Measurements from ENCODE around the gene FOXP1.

FOXP1 gene

DNA sequence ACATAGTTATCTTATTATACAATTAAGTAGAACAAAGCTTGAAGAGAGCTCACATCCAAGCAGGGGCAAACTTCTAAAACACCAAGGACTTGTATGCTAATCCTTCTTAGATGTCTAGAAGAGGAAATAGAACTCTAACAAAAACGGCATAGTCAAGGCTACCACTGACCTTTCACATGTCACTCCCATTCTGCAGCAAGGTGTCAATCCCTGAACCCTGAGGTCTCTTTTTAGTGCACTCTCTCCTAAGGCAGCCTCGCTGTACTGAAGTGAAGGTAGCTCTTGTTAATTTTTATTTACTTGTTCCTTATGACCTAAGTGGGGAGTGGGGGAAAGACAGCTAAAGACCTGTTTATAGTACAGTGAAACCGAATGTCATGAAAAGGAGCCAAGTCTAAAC lies 506.5 kb downstream of the FOXP1 start:
- no peak overlapping the region; the same call in 1 of the 2 replicates for H3K27ac ChIP-seq
- TF ChIP-seq, protein P1, sequence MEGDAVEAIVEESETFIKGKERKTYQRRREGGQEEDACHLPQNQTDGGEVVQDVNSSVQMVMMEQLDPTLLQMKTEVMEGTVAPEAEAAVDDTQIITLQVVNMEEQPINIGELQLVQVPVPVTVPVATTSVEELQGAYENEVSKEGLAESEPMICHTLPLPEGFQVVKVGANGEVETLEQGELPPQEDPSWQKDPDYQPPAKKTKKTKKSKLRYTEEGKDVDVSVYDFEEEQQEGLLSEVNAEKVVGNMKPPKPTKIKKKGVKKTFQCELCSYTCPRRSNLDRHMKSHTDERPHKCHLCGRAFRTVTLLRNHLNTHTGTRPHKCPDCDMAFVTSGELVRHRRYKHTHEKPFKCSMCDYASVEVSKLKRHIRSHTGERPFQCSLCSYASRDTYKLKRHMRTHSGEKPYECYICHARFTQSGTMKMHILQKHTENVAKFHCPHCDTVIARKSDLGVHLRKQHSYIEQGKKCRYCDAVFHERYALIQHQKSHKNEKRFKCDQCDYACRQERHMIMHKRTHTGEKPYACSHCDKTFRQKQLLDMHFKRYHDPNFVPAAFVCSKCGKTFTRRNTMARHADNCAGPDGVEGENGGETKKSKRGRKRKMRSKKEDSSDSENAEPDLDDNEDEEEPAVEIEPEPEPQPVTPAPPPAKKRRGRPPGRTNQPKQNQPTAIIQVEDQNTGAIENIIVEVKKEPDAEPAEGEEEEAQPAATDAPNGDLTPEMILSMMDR (conservative IDR thresholded peaks at IDR 0.05) = no peak

DNA sequence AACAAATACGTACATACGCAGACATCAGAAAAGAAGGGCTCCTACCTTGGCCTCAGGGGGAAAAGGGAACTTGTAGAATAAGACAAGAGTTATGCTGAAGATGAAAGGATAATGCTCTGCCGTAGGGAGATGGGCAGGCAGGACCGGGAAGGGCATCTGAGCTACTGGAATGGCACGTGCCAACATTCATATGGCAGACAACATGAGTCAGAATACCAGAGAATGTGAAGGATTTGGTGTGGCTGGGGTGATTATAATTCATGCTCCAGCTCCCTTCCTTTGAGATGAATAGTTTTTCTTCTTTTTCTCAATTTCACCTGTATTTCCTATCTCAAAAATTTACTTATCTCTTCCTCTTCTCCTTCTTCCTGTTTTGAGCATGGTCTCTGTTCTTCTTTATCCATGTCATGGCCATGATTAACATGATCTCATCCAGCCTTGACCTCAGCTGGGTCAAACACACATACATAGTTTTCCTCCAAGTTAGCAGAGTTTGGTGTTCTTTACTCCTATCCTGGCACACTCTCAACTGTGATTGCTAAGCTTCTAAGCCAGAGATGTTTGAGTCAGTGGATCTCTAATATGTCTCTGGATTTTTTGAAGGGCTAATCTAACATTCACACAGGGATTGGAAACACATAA lies 507.0 kb downstream of the FOXP1 start:
- TF ChIP-seq, protein P1 (conservative IDR thresholded peaks at IDR 0.05) = no peak
- no peak overlapping the region for H3K27ac ChIP-seq

DNA sequence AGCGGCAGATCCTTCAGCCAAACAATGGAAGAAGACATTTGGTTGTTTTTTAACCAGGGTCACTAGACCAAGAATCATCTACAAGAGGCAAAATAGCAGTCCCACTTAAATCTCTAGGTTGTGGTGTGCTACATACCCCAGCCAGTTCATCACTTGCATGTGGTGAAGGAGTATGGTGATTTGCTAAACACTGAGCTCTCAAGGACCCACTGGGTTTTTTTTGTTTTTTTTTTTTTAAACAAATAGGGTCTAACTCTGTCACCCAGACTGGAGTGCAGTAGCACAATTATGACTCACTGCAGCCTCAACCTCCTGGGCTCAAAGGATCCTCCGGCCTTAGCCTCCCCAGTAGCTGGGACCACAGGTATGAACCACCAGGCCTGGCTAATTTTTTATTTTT lies 508.0 kb downstream of the FOXP1 start:
- TF ChIP-seq, protein P1 (conservative IDR thresholded peaks at IDR 0.05) = no peak
- H3K27ac ChIP-seq = no peak overlapping the region

DNA sequence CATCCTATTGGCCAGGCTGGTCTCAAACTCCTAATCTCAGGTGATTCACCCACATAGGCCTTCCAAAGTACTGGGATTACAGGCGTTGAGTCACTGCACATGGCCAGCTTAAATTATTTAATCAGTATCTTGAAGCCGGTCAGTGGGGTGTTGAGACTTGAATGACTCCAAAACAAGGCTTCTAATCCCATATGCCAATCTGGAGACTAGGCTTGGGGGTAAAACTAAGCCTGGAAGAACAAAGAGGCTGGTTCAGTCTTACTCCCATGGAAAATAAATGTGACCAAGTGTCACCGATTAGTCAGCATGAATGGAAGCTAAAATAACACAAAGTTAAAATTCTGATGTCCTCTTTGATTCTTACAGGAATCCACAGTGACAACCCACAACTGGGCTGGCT lies 509.1 kb downstream of the FOXP1 start:
- H3K27ac ChIP-seq = no peak overlapping the region

DNA sequence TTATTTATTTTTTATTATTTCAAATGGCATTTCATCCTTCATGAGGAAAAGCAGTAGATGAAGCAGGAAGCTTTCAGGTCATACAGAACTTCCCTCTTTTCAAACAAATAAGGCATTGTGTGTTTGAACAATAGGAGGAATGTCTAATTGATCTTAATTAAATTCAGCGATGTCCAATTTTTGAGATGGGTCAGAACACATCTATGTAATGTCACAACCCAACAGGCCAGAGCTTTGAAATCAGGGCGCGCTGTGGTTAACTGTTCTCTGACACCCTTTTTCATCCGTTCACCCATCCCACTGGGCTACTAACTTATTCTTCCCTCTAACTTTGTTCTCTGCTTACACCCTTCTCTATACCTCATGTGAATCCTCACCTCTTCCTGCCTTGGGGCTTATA lies 510.5 kb downstream of the FOXP1 start:
- TF ChIP-seq, protein P1 (conservative IDR thresholded peaks at IDR 0.05) = no peak
- H3K27ac ChIP-seq = no peak overlapping the region

More for the DNA sequence above, 509.1 kb downstream of the FOXP1 start:
- TF ChIP-seq, protein P1 (conservative IDR thresholded peaks at IDR 0.05) = no peak

DNA sequence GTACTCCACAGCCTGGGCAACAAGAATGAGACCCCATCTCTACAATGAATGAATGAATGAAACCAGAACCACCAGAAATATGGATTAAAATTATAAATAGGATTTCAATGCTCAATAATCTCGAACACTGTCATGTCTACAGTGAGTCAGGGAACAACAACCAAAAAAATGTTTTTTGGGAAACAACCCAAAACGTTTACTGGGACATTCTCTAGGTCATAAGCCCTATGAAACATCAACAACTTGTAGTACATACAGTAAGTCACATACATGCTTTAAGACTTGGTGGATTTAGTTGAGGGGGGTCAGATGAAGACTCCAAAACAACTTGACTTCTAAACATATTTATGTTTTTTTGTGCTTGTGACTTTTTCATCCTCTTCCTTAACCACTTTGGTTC lies 511.2 kb downstream of the FOXP1 start:
- no peak overlapping the region for H3K27ac ChIP-seq

DNA sequence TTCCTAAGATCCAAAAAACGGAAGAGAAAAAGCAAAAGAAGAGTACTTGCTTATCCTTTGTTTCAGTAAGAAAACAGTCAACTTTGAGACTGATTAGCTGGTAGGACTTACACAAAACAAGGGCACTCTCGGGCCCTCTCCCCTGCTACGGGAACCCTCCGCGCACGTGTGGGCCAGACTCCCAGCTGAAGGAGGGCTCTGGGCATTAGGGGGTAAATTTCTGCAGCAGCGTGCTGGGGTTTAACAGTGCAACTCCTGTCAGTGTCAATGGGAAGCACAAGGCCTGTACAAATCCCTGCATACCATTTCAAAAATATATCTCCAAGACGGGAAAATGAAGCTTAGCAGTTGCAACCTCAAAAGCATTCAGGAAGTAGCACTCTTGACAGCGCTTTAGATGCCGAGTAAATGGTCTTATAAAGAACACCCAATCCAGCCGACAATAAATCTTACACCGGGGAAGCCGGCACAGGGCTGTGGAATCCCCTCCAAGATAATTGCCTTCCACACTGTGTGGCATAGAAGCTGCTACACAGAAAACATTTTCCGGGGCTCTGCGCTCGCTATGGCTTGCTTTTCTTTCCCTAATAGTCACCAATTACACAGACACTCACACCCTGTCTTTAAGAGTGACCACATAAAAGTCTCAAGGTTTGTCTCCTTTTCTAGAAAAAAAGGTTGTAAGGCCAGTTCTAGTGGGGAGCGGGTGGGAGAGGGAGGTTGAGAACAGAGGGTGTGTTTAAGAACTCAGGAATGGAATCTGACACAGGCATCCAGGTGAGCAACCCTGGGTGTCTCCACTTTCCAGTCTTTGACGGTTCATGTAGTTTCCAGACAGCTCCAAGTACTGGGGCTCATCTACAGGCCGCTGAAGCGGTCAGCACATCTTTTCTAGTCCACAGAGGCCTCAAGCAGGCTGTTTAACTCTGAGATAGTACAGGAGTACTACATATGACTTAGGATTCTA lies 512.7 kb downstream of the FOXP1 start:
- TF ChIP-seq, protein P1 (conservative IDR thresholded peaks at IDR 0.05) = no peak
- peak overlapping the region; percentile 37 for H3K27ac ChIP-seq

More for the DNA sequence above, 511.2 kb downstream of the FOXP1 start:
- TF ChIP-seq, protein P1 (conservative IDR thresholded peaks at IDR 0.05) = no peak

Measured in VCaP (cell line).